ENCODE data around the gene AUH.
"Not testable (repeated sequence)": the region's sequence is repeated elsewhere in the genome, so short reads cannot be mapped to it uniquely, and the experiment has no call there.

AUH gene

GRCh38 chr9:91361291-91362050 is at the start of gene AUH:
Gene AUH (minus strand): TSS chr9:91361918. CDS start chr9:91361889, 29 bp downstream.
- peak; percentile 88 to 89 for DNase-seq

GRCh38 chr9:91411096-91411771 is 49.5 kb upstream of the AUH start:
- no peak for DNase-seq

- DNase-seq, result no peak
Measured at GRCh38 chr9:91410161-91410560, 48.4 kb upstream of the AUH start.

GRCh38 chr9:91408475-91408874 is 46.8 kb upstream of the AUH start:
- DNase-seq, result no peak

DNA sequence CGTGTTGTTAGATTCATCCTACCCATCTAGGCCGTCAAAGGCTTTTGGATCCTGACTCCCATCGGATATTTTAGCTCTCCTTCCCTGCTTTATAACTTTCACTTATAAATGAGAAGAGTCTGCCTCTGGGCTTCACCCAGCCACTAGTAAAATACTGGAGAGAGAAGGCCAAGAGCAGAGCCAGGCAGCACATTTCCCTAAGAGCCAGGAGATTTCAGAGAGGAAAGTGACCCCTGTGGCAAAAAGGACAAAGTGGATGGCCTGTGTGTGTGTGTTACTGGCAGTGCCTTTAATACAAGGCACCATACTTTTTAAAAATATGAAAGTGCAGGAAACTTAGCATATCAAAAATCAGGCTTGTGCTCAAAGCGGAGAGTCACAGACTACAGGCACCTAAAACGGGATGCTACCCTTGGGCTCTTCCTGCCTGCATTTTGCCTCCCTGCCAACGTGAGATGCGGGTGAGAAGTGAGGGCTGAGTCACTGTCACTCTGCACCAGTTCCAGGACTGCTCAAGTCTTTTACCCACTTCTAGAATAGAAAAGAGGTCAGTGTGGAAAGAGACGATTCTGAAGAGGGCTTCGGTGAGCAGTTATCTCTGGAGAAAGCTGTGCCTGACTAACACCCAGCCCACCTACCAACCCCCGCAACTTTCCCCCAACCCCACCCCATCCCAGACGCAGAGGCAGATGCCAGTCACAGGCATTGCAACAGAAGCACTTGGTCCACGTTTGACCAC is 46.0 kb upstream of the AUH start:
- no peak for DNase-seq

- no peak for DNase-seq
Measured at GRCh38 chr9:91405343-91406077, 43.8 kb upstream of the AUH start.

DNA sequence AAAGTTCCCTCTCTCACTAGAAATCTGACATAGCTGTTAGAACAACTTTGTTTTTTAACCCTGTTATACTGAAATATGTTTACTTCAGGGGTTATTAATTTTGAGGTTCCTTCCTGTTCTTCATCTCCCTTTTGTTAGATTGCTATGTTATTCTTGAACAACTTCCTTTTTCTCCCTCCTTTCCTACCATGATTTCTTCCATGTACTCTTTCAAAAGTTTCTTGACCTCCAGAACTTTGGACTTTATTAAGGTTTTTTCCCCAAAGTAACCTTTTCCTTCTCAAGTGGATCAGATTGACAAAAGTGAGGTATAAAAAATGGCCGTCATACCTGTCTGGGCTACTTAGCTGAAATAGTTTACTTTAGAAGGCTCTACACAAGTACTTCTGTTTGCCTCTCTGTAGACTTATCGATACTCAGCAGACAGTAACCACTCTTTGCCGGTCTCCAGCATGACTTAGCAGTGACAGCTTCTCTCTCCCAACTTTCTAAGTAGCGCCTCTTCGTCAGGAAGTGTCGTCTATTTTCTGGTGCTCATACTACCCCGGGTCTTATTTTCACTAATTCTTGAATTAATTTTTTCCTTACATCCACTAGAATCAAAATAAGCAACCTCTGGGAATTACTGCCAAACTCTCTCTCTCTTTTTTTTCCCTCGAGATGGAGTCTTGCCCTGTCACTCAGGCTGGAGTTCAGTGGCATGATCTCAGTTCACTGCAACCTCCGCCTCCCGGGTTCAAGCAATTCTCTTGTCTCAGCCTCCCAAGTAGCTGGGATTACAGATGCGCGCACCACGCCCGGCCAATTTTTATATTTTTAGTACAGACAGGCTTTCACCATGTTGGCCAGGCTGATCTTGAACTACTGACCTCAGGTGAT is 42.2 kb upstream of the AUH start:
- DNase-seq, result no peak

DNA sequence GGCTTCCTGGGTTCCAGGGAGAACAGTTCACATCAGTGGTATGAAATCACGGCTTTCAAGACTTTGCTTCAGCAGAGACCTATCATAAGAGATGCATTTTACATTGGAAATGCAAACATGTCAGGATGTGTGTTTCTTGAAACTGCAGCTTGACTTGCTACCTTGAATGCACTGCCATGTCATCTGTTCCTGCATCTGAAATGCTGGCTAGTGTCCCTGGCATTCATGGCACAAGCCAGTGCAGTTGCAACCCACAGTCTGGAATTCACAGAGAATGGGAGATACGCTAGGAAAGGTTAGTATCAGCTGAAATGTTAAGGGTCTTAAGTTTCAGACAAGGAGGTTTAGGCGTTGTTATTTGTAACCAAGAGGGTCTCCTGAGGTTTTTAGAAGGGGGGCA is 37.2 kb upstream of the AUH start:
- no peak for DNase-seq

DNA sequence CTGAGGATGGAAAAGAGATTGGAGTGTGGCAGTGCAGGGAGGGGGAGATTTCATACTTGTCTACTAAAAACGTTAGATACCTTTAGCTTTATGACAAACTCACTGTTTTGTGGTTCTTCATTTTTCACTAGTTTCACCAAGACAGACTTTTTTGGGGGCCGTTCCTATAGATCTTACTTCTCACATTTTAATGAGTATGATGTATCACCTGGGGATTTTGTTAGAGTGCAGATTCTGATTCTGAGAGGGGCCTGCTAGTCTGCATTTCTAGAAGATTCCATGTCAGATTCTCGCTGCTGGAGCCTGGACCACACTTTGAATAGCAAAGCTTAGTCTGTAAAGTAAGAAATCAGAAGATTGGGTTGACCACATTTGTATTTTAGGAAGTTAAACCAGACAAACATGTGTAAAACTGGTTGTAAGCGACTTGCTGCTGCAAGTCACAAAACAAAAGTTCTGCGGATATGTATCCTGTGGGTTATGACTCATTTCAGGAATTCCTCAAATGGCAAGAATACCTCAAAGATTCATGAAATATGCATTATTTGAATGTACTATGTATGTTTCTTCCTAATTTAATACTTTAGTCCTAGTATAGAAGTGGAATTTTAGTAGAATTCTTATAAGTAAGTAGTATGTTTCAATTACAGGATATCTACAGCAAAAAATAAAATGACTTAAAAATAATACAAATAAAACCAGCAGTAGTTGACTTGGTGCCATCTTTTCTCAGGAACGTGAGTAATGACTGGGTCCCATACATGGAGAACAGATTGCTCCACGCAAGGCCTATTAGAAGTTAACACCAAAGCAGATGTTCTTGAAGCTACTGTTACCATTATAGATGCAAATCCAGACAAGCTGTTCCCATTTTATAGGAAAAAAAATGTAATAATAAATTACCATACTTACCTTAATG is 34.1 kb upstream of the AUH start:
- no peak for DNase-seq

DNA sequence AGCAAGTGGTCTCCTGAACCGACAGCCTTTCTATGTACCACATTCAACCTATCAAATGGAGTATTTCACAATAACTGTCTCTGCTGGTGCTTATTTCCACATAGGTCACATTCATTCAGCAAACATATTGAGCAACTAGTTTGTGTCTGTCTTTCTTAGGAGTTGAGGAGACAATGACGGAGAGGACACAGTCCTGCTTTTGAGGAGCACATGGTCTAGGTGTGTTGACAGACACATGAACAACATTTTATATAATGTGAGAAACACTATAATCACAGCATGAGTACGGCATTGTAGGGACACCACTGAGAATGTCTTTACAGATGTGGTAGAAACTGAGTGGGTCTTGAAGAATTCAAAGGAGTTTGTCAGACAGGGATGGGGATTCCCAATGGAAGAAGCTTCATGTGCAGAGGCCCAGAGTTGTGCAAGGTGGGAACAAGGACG is 33.4 kb upstream of the AUH start:
- DNase-seq, result no peak

DNA sequence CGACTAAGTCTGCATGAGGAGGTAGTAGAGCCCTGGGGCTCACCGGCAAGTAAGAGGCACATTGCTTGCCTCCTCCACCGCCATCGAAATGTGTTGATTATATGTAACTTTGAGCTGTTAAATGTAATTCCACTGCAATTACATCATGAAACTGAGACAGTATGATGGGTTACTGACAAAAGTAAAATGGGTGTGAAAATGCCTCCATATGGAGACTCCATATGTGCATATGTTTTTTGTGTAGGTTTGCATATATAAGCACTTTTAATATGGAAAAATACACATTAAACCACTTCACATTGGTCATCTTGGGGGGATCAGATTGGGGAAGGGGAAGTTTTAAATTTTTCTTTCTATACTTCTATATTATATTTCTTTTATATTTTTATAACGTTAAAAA is 32.1 kb upstream of the AUH start:
- no peak for DNase-seq

DNA sequence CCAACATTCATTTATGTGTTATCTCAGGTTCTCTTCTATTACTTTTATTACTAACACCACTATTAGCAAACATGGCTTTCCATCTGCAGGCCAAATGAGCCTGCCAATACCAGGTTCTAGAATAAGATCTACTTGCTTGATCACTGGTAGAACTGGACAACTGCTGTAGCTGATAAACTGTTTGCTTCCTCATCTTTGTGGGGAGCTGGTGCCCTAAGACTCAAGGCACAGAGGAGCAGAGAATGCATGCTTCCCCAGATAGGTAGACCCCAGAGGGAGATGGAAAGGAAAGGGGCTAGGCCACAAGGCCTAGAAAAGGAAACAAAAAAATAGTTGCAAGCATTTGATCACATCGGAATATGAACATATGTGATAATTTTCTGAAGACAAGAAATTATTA is 30.7 kb upstream of the AUH start:
- DNase-seq, result no peak

DNA sequence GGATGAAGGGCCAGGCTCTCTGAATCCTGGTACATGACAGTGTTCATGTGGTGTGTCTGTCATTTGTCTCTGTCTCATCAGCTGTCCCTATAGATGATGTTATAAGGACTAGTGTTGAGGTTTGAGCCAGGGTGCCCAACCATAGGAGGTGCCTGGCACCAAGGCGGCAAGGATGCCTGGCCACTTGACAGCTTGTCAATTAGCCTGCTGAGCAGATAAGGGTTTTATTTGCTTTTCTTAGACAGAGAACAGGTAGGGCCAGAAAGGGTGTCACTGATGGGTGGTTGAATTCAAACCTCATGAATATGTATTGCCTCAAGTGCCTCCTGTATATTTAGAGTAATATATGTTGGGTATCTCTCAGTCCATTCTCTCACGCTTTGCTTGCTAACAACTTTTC is 30.1 kb upstream of the AUH start:
- DNase-seq, result no peak

- DNase-seq, result no peak
Measured at GRCh38 chr9:91391412-91391811, 29.7 kb upstream of the AUH start.

GRCh38 chr9:91389686-91390085 is 28.0 kb upstream of the AUH start:
- DNase-seq, result not testable (repeated sequence)

DNA sequence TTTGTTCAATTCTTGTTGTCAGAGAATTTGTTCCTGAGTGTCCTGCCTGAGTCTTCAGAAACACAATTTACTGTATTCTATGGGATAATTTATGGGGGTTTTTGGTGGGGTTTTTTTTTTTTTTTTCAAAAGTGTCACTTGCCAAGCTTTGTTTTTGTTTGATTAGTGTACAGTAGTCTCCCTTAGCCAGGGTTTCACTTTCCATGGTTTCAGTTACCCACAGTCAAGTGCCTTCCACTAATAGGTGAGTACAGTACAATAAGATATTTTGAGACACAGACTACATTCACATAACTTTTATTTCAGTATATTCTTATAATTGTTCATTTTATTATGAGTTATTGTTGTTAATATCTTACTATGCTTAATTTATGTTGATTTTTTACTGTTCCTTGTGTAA is 25.0 kb upstream of the AUH start:
- DNase-seq, result no peak

GRCh38 chr9:91384954-91385353 is 23.2 kb upstream of the AUH start:
- DNase-seq, result no peak

- no peak for DNase-seq
Measured at GRCh38 chr9:91383577-91383976, 21.9 kb upstream of the AUH start.

GRCh38 chr9:91382298-91382697 is 20.6 kb upstream of the AUH start:
- DNase-seq, result no peak

DNA sequence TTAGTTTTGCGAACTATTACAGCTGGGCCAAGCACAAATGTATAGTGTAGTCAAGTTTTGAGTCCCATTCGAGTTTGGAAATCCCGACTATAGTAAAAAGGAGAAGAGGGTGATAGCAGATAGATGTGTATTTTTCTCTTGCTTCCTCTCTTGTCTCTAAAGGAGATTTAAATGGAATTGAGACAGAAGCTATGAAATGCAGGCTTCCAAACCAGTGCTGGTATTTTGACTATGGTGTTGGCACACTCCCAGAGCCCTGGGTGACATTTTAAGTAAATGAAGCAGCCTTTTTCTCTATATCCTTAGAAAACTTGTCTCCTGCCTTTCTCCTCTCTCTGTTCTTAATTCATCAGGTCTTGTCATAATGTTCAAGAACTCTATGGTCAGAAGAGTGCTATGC is 17.7 kb upstream of the AUH start:
- DNase-seq, result no peak

GRCh38 chr9:91378695-91379127 is 17.0 kb upstream of the AUH start:
- no peak for DNase-seq

Measured in CD4-positive, alpha-beta T cell treated with Interleukin-1 beta for 1 hour (primary cell).